ENCODE measurements around the gene FBXL3. TPM values are rescaled to one million over a fixed set of nuclear protein-coding genes. Genes with fewer than 3 reads are reported as not detected.

The FBXL3 gene
- total RNA-seq, 1 experiment from 2014 or later = 16.7 TPM

DNA sequence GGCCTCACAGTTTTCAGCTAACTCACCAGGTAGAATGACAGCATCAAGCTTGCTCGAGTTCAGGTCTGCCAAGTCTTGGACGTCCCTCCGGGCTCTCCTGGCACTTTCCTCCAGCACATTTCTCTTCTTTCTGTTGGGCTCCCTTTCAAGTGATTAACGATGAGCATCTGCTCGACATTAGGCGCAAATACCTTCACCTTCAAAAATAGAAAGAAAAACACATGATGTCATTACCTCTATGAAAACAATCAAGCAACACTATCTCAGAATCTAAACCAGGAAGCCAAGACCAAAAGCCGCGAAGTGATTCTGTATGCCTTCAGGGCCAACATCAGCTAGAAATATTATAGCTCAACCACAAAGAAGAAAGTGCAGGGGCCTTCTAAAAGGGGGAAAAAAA lies 50.5 kb downstream of the FBXL3 start:
- TF ChIP-seq, protein P1, sequence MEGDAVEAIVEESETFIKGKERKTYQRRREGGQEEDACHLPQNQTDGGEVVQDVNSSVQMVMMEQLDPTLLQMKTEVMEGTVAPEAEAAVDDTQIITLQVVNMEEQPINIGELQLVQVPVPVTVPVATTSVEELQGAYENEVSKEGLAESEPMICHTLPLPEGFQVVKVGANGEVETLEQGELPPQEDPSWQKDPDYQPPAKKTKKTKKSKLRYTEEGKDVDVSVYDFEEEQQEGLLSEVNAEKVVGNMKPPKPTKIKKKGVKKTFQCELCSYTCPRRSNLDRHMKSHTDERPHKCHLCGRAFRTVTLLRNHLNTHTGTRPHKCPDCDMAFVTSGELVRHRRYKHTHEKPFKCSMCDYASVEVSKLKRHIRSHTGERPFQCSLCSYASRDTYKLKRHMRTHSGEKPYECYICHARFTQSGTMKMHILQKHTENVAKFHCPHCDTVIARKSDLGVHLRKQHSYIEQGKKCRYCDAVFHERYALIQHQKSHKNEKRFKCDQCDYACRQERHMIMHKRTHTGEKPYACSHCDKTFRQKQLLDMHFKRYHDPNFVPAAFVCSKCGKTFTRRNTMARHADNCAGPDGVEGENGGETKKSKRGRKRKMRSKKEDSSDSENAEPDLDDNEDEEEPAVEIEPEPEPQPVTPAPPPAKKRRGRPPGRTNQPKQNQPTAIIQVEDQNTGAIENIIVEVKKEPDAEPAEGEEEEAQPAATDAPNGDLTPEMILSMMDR (conservative IDR thresholded peaks at IDR 0.05) = no peak
- no peak overlapping the region for H2AFZ ChIP-seq (ENCODE audit: low read length)
- no peak overlapping the region for H4K5ac ChIP-seq (ENCODE audit: insufficient read length, low read depth, low read length)
- H2AK5ac ChIP-seq (ENCODE audit: insufficient read length, low read length) = no peak overlapping the region
- no peak overlapping the region for H2BK15ac ChIP-seq (ENCODE audit: low read depth, low read length)
- Mint-ChIP-seq H3K27me3 (ENCODE audit: low read depth) (peaks cover 11% of the 10 kb centered on the region), H3K4me3 (no peak overlapping the region), H3K9me3 (no peaks in the 10 kb centered on the region), H3K4me1 (peaks cover 12 to 14% of the 10 kb centered on the region in 2 experiments), H3K27ac (no peak overlapping the region), H3K36me3 (ENCODE audit: insufficient read depth in 1 of 3, low read depth in 3 of 3) (no peaks in the 10 kb centered on the region)
- H2BK20ac ChIP-seq (ENCODE audit: low read depth, low read length, poor library complexity, severe bottlenecking) = no peak overlapping the region
- H3K79me2 ChIP-seq (ENCODE audit: insufficient read depth, low read length) = no peaks in the 10 kb centered on the region
- H2BK5ac ChIP-seq (ENCODE audit: insufficient read length, low read length) = no peak overlapping the region
- H3K27ac ChIP-seq (ENCODE audit: insufficient read length, low read depth, low read length) = no peak overlapping the region
- no peak for DNase-seq
- H2BK12ac ChIP-seq (ENCODE audit: insufficient read length, low read depth, low read length) = no peak overlapping the region
- no peak overlapping the region for H3T11ph ChIP-seq (ENCODE audit: low read length)
- no peak overlapping the region for H2BK120ac ChIP-seq (ENCODE audit: low read depth, low read length, poor library complexity, severe bottlenecking)
- no peaks in the 10 kb centered on the region for H3K27me3 ChIP-seq (ENCODE audit: insufficient read depth, low read length)
- no peak overlapping the region for H3K4ac ChIP-seq (ENCODE audit: low read depth, low read length)
- H3K18ac ChIP-seq (ENCODE audit: insufficient read length, low read depth, low read length) = no peak overlapping the region
- H3K23me2 ChIP-seq (ENCODE audit: insufficient read length, low read depth, low read length, poor library complexity, severe bottlenecking) = no peaks in the 10 kb centered on the region
- H3K4me1 ChIP-seq (ENCODE audit: insufficient read depth, low read length) = no peaks in the 10 kb centered on the region; the same call in 1 of the 2 replicates
- H3K9ac ChIP-seq (ENCODE audit: extremely low read depth, insufficient read length, low read length) = no peak overlapping the region
- H4K20me1 ChIP-seq (ENCODE audit: control insufficient read depth, insufficient read depth, insufficient read length) = no peaks in the 10 kb centered on the region
- WGBS (ENCODE audit: extremely low coverage, insufficient read length, low lambda C conversion rate) = no CpG with 5 or more reads among the region's 8 CpGs
- H3K14ac ChIP-seq (ENCODE audit: insufficient read depth, low read length) = no peak overlapping the region
- no peak overlapping the region for H3K56ac ChIP-seq (ENCODE audit: insufficient read length, low read depth, low read length)
- H4K8ac ChIP-seq (replicated peaks; ENCODE audit: insufficient read length, low read depth, low read length) = no peak overlapping the region
- H3K23ac ChIP-seq (ENCODE audit: insufficient read length, low read depth, low read length) = no peak overlapping the region
- no peak overlapping the region for H3K4me2 ChIP-seq (ENCODE audit: insufficient read depth, insufficient read length, low read length)
- no peaks in the 10 kb centered on the region for H3K9me3 ChIP-seq (ENCODE audit: control insufficient read depth, low read depth, low read length)
- no peak overlapping the region for H4K91ac ChIP-seq (ENCODE audit: insufficient read length, low read depth, low read length)
- no peaks in the 10 kb centered on the region for H3K79me1 ChIP-seq (ENCODE audit: insufficient read depth, low read depth, low read length, poor library complexity, severe bottlenecking)

All from H9 (cell line).